GM21447 (cell line): ENCODE data around the gene ZNF738.
A peak's percentile ranks its signal among the peaks of the same experiment; 100 is the strongest.
"Not testable (repeated sequence)": the region's sequence is repeated elsewhere in the genome, so short reads cannot be mapped to it uniquely, and the experiment has no call there.

Source experiments
- ATAC-seq: cut with Tn5 transposase; IDR thresholded peaks from one replicate; pipeline ENCODE4 v1.9.1; 2021; ENCODE audit not compliant: unreplicated experiment

Gene ZNF738

DNA sequence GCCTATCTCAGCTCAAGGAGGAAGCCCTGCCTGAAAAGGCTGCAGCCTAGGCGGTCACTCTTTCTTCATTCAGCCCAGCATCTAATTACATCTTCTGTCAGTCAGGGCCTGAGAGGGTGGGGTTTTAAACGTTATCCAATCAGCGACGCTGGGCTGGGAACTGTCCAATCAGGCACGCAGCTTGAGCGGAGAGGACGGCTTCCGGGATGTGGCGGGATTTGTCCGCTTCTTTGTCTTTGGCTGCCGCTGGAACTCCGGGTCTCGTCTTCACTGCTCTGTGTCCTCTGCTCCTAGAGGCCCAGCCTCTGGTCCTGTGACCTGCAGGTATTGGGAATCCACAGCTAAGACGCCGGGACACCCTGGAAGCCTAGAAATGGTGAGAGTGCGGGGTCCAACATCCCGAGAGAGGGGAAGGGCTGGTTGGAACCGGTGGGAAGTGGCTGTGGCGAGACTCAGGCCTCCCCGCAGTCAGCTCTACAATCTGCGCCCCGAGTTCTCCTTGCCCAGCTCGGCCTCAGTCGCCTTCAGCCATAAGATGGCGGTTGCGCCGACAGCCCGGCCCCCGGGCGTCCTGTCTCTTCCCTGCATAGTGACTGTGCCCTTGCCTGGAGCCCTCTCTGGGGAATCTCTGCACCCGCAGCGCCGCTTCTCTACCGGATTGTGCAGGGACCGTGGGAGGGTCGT, at the start of gene ZNF738:
Gene ZNF738, plus strand, starts transcription at position 233 of the 684 bp plus-strand sequence. Its CDS starts 141 bp downstream, at position 374.
- ATAC-seq, result peak; percentile 94

DNA sequence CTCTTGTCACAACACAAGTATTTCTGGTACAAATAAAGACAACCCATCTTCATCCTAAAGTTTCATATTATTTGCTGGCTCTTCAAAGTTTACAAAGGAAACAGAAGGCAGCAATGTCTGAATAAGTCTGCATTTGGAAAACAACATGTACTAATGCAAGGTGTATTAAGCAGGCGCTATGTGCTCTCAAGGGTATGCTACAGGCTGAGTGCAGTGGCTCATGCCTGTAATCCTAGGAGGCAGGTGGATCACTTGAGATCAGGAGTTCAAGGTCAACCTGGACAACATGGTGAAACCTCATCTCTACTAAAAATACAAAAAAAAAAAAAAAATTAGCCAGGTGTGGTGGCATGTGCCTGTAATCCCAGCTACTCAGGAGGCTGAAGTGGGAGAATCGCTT, 46.0 kb upstream of the ZNF738 start:
- ATAC-seq, result not testable (repeated sequence)

DNA sequence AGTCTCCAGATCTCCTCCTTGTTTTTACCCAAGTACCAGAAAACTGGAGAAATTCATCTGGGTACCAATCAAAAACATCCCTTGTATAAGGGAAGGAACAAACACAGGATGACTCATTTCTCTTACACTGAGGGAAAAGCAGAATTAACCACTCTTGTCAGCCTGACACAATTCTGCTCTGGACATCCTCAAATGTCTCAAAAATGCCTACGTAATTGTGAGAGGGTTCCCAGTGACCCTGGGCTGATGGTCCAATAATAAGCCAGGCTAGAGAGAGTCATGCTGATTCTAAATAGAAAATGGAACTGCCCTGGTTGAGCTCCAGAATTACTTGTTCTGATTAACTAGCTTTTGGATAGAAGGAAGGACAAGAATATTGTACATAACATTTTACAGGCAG, 44.1 kb upstream of the ZNF738 start:
- no peak for ATAC-seq

DNA sequence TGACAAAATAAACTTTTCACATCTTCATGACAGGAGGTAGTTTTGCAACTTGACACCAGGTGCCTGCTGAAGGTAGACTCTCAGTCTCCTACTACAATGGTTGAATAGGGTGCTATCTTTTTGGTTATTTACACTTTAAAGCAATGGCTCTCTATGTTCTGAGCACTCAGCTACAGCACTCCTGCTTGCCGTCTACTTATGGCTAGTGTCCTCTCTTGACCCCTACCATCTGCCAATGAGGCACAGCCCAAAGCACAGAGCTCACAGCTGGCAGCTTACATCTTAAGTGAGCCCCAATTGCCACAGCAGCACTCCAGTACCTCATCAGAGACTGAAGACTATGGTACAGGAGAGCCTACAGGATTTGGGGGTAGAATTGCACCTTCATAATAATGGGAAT, 41.0 kb upstream of the ZNF738 start:
- ATAC-seq, result no peak

DNA sequence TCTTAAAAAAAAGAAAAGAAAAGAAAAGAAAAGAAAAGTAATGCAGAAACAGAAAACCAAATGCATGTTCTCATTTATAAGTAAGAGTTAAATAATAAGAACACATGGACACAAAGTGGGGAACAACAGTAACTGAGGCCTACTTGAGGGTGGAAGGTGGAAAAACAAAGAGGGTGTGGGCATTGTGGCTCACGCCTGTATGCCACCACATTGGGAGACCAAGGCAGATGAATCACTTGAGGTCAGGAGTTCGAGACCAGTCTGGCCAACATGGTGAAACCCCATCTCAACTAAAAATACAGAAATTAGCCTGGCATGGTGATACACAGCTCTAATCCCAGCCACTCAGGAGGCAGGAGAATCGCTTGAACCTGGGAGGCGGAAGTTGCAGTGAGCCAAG, 37.7 kb upstream of the ZNF738 start:
- no peak for ATAC-seq

DNA sequence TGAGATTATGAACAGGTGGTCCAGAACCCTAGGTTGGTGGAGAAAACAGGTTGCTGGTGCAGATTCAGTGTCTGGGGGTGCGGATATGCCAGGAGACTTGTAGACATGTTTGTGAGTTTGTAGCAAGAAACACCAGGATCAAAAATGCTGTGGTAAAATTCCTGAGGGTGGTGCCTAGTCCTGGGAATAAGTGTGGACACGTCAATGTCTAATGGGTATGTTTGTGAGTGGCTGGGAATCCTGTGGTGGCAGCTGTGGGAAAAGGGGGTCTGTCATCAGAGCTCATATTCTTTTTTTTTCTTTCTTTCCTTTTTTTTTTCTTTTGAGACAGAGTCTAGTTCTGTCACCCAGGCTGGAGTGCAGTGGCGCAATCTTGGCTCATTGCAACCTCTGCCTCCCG, 36.8 kb upstream of the ZNF738 start:
- no peak for ATAC-seq

DNA sequence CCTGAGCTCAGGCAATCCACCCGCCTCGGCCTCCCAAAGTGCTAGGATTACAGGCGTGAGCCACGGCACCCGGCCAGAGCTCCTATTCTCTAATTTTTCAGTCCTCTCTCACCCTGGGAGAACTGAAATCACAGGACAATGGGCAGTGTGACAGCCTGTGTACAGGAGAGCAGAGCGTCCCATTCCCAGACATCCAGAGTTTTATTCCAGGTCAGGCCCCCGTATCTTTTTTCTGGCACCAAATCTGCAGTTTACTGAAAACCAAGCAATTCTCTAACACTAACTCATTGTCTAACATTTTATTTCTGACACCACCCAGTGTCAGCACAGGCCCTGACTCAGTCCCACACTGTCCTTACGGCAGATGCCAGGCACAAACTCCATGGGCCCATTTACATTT, 36.3 kb upstream of the ZNF738 start:
- no peak for ATAC-seq

DNA sequence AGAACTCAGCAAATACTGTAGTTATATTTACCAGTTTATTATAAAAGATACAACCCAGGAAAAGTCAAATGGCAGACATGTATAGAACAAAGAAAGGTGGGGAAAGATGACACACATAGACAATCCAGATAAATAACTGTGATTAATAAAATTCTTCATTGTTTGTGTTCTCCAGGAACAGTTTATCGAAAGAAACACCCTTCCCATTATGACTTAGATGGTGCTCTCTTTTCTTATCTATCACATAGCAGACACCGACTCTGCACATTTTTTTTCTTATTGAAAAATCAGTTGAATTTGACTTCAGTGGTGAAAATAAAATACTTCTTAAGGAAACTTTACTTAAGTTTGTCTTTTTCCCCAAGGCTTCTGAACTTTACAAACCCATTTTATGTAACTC, 35.8 kb upstream of the ZNF738 start:
- ATAC-seq, result no peak

DNA sequence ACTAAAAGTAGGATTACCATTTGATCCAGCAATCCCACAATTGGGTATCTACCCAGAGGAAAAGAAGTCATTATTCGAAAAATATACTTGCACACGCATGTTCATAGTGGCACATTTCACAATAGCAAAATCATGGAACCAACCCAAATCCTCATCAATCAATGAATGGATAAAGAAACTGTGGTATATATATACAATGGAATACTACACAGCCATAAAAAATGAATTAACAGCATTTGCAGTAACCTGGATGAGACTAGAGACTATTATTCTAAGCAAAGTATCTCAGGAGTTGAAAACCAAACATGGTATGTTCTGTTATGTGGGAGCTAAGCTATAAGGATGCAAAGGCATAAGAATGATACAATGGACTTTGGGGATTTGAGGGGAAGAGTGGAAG, 32.6 kb upstream of the ZNF738 start:
- no peak for ATAC-seq

DNA sequence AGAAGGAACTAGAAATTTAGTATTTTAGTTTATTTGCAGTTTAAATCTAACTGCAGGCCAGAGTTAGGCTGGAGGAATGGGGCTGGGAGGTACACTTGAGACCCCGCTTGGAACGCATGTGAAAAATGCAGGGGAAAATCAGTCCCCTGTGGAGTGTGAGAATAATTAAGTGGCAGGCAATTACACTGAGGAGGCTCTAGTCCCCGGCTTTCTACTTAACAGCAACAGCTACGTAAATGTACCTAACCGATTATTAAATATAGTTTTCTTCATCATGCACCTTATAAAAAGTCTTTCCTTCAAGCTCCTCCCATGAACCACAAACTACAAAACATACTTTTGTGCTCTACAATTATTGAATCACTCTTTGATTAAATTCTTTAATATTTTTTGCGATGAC, 30.4 kb upstream of the ZNF738 start:
- ATAC-seq, result no peak

DNA sequence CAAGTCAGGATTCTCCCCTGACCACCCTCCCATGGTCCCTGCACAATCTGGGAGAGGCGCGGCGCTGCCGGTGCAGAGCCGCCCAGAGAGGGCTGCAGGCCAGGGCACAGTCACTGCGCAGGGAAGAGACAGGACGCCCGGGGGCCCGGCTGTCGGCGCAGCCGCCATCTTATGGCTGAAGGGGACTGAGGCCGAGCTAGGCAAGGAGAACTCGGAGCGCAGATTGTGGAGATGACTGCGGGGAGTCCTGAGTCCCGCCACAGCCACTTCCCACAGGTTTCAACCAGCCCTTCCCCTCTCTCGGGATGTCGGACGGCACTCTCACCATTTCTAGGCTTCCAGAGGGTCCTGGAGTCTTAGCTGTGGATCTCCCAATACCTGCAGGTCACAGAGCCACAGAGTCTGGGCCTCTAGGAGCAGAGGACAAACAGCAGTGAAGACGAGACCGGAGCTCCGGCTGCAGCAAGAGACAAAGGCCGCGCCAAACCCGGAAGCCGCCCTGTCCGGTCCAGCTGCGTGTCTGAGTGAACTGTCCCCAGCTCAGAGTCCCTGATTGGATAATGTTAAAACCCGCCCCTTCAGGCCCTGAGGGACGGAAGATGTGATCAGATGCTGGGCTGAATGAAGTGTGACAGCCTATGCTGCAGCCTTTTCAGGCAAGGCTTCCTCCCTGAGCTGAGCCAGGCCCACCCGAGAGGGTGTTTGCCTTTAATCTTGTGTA, 29.8 kb upstream of the ZNF738 start, which contains the start of gene ZNF708:
Gene ZNF708, minus strand, starts transcription at position 526 of the 721 bp plus-strand sequence. Its CDS starts 198 bp downstream, at position 328.
- ATAC-seq, result peak; percentile 100

DNA sequence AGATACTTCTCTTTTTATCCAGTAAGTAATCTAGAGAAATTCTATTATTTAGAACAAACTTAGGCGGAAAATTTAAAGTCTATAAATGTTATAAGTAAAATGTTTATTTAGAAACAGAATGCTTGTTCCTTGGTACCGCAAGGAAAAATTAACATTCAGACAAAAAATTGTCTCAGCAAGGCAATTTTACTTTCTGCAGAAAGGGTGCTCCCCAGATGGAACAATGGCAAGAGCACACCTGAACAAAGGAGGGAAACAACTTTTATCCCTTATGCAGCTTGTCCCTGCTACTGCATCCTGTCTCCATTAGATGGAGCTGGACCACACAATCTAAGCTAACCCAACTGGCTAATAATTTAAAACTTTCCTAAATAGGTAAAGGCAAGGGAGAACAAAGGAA, 23.1 kb upstream of the ZNF738 start:
- ATAC-seq, result no peak

DNA sequence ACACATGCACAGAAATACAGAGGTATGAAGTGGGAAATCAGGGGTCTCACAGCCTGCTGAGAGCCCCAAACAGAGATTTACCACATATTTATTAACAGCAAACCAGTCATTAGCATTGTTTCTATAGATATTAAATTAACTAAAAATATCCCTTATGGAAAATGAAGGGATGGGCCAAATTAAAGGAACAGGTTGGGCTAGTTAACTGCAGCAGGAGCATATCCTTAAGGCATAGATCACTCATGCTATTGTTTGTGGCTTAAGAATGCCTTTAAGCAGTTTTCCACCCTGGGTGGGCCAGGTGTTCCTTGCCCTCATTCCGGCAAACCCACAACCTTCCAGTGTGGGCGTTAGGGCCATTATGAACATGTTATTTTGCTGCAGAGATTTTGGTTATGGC, 14.0 kb upstream of the ZNF738 start:
- not testable (repeated sequence) for ATAC-seq

DNA sequence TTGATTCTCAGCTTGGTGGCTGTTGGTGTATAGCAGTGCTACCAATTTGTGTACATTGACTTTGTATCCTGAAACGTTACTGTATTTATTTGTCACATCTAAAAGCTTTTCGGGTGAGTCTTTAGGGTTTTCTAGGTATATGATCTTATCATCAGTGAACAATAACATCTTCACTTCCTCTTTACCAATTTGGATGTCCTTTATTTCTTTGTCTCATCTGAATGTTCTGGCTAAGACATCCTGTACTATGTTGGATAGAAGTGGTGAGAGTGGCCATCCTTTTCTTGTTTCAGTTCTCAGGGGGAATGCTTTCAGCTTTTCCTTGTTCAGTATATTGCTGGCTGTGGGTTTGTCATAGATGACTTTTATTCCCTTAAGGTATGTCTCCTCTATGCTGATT, 6.0 kb upstream of the ZNF738 start:
- ATAC-seq, result no peak

DNA sequence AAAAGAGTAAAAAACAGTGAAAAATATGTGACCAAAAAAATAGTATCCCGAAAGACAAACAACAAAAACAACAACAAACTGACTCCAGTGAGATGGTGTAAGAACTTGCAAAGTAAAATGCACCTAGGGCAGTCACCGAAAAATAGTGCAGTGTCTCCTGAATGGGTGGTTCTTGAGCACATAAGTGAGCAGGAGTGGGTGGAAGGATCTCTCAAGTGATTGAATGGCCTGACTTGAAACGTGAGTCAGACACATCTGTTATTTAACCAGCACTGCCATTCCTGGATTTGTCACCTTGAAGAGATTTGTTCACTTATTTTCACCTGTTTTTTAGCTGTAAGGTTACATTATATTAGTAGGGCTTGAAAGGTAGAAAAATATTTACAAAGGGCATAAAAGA, 3.5 kb downstream of the ZNF738 start:
- no peak for ATAC-seq

DNA sequence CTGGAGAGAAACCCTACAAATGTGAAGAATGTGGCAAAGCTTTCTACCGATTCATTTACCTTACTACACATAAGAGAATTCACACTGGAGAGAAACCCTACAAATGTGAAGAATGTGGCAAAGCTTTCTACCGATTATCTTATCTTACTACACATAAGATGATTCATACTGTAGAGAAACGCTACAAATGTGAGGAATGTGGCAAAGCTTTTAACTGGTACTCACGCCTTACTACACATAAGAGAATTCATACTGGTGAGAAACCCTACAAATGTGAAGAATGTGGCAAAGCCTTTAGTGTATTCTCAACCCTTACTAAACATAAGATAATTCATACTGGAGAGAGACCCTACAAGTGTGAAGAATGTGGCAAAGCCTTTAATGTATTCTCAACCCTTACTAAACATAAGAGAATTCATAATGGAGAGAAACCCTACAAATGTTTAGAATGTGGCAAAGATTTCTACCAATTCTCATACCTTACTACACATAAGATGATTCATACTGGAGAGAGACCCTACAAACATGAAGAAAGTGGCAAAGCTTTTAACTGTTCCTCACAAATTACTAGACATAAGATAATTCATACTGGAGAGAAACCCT, 25.3 kb downstream of the ZNF738 start:
- no peak for ATAC-seq

DNA sequence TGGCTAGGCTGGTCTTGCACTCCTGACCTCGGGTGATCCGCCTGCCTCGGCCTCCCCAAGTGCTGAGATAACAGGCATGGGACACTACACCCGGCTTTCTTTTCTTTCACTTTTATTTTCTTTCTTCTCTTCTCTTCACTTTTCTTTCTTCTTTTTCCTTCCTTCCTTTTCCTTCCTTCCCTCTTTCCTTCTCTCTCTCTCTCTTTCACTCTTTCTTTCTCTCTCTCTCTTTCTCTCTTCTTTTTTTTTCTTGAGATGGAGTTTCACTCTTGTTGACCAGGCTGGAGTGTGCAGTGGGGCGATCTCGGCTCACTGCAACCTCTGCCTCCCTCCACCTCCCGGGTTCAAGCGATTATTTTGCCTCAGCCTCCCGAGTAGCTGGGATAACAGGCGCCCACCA, 37.3 kb downstream of the ZNF738 start:
- no peak for ATAC-seq

DNA sequence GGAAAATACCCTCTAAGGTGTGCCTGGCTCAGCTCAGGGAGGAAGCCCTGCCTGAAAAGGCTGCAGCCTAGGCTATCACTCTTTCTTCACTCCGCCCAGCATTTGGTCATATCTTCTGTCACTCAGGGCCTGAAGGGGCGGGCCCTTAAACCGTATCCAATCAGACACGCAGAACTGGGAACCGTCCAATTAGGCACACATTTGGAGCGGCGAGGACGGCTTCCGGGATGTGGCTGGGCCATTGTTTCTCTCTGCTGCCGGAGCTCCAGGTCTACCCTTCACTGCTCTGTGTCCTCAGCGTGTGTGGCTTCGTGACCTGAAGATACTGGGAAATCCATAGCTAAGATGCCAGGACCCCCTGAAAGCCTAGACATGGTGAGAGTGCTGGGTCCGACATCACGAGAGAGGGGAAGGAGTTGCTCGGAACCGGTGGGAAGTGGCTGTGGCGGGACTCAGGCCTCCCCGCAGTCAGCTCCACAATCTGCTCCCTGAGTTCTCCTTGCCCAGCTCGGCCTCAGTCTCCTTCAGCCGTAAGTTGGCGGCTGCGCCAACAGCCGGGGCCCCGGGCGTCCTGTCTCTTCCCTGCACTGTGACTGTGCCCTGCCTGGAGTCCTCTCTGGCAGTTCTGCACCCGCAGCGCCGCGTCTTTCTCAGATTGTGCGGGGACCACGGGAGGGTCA, 38.2 kb downstream of the ZNF738 start, which contains the start of gene ZNF493:
Gene ZNF493, plus strand, starts transcription at position 241 of the 680 bp plus-strand sequence. Its CDS starts 105 bp downstream, at position 346.
- peak; percentile 100 for ATAC-seq

DNA sequence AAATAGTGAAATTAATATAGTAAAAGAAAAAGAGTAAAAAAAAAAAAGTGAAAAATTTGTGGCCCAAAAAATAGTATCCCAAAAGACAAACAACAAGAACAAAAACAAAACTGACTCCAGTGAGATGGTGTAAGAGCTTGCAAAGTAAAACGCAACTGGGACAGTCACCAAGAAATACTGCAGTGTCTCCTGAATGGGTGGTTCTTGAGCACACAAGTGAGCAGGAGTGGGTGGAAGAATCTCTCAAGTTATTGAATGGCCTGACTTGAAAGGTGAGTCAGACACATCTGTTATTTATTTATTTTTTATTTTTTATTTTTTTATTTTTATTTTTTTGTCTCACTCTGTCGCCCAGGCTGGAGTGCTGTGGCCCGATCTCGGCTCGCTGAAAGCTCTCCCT, 40.1 kb downstream of the ZNF738 start:
- ATAC-seq, result no peak

DNA sequence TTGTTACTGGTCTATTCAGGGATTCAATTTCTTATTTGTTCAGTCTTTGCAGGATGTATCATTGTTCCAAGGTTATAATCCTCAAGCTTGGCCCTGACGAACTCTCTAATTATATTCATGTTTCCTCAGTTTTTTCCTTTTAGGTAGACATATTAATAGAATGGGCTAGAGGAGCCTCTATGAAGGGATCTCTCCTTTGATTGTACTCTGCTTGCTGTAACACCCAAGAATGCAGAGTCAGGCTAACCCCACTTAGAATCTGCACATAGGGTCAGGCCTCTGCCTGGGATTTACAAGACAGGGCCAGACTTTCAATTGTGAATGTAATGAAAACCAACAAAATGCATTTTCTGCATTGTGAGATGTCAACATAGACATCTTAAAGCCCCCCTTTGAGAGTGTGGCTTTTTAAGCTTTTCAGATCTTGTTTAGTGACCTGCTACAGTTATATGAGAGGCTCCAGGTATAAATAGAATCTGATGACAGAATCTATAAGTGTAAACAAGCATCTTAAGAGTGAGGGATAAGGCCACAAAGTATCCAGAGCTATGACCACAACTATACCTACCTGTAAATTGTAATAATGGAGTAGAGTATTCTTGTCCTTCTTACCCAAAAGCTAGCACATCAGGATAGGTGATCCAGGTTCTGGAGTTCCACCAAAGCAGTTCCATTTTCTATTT, 43.6 kb downstream of the ZNF738 start:
- ATAC-seq, result no peak

DNA sequence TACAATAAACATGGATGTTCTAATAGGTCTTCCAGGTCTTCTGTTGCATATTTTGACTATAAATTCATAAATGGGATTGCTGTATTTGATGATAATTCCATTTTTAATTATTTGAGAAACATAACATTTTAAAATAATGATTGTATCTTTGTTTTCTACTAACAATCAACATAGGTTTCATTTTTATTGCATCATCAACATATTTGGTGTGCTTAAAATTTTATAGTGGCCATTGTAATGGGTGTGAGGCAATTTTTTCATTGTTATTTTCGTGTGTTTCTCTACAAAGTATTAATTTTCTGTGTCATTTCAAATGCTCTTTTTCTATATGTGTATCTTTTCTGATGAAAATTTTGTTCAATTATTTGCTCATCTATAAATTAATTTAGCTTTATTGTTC, 51.4 kb downstream of the ZNF738 start:
- ATAC-seq, result no peak
